ENCODE measurements around the gene DYRK1A.

Gene DYRK1A

GRCh38 chr21:37419228-37419906, 52.8 kb downstream of the DYRK1A start:
- DNase-seq = no peak

- no peak for DNase-seq
These were observed 54.7 kb downstream of the DYRK1A start for GRCh38 chr21:37421306-37421705.

- DNase-seq = no peak
These were observed 55.8 kb downstream of the DYRK1A start for GRCh38 chr21:37422382-37422781.

- DNase-seq = no peak
These were observed 56.5 kb downstream of the DYRK1A start for GRCh38 chr21:37423103-37423502.

- DNase-seq = no peak
These were observed 57.8 kb downstream of the DYRK1A start for GRCh38 chr21:37424396-37424795.

- DNase-seq = no peak
These were observed 58.4 kb downstream of the DYRK1A start for GRCh38 chr21:37425001-37425400.

- DNase-seq = no peak
These were observed 59.1 kb downstream of the DYRK1A start for GRCh38 chr21:37425684-37426083.

- DNase-seq = no peak
These were observed 60.6 kb downstream of the DYRK1A start for GRCh38 chr21:37427221-37427620.

- no peak for DNase-seq
These were observed 62.8 kb downstream of the DYRK1A start for GRCh38 chr21:37429356-37429755.

- DNase-seq = no peak
These were observed 63.7 kb downstream of the DYRK1A start for GRCh38 chr21:37430184-37430821.

- DNase-seq = no peak
These were observed 64.7 kb downstream of the DYRK1A start for GRCh38 chr21:37431243-37431642.

- no peak for DNase-seq
These were observed 66.3 kb downstream of the DYRK1A start for GRCh38 chr21:37432710-37433455.

- no peak for DNase-seq
These were observed 66.9 kb downstream of the DYRK1A start for GRCh38 chr21:37433456-37433840.

GRCh38 chr21:37435120-37435519, 68.5 kb downstream of the DYRK1A start:
- no peak for DNase-seq

- DNase-seq = no peak
These were observed 69.1 kb downstream of the DYRK1A start for GRCh38 chr21:37435711-37436110.

- DNase-seq = no peak
These were observed 69.6 kb downstream of the DYRK1A start for GRCh38 chr21:37436174-37436573.

- DNase-seq = no peak
These were observed 71.0 kb downstream of the DYRK1A start for GRCh38 chr21:37437376-37438080.

- no peak for DNase-seq
These were observed 77.1 kb downstream of the DYRK1A start for GRCh38 chr21:37443683-37444082.

GRCh38 chr21:37445228-37445627, 78.7 kb downstream of the DYRK1A start:
- DNase-seq = no peak

- DNase-seq = no peak
These were observed 80.0 kb downstream of the DYRK1A start for GRCh38 chr21:37446552-37446951.

- no peak for DNase-seq
These were observed 80.8 kb downstream of the DYRK1A start for GRCh38 chr21:37447288-37447936.

GRCh38 chr21:37449302-37449937, 82.8 kb downstream of the DYRK1A start:
- no peak for DNase-seq

Measured in activated CD8-positive, alpha-beta memory T cell treated with anti-CD3 and anti-CD28 coated beads, Interleukin-2, amount 50 U/mL, for 48 hours (primary cell).